Activated CD8-positive, alpha-beta memory T cell treated with anti-CD3 and anti-CD28 coated beads for 1 hour (primary cell): ENCODE results near the gene MAN1A2.

Experiments
- DNase-seq, 2 donors: peaks; one replicate each; pipeline ENCODE4 v3.0.0-alpha.2; 2020; ENCODE audit warnings: low read depth in 1 of 2; ENCODE audit errors: extremely low read depth in 1 of 2

Gene MAN1A2

DNA sequence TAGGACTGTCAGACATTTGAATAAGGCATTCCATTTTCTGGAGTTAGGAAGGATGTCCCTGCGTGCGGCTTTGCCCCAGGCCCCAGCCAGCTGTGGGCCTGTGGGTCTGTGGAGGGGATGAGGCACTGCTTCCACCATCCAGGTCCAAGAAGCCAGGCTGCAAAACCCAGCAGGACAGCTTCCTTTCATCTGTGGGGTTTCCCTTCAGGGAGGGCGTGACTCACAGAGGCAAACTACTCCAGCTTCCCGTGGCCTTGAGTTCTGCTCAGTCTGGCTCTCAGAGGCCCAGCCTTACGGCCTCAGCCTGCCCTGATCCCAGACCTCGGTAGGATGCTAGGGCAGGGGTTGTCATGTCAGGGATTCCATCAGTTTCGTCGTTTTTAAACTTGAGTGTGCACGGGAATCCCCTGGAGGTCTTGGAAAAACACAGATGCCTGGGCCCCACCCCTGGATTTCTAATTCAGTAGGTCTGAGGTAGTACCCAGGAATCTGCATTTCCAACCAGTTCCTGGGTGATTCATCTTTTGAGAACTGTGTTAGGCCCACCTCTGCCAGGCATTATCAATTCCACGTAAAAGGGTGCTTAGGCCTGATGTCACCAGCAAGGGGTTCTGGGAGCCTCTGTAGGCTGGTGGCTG is 206.3 kb downstream of the MAN1A2 start:
- DNase-seq: no peak

DNA sequence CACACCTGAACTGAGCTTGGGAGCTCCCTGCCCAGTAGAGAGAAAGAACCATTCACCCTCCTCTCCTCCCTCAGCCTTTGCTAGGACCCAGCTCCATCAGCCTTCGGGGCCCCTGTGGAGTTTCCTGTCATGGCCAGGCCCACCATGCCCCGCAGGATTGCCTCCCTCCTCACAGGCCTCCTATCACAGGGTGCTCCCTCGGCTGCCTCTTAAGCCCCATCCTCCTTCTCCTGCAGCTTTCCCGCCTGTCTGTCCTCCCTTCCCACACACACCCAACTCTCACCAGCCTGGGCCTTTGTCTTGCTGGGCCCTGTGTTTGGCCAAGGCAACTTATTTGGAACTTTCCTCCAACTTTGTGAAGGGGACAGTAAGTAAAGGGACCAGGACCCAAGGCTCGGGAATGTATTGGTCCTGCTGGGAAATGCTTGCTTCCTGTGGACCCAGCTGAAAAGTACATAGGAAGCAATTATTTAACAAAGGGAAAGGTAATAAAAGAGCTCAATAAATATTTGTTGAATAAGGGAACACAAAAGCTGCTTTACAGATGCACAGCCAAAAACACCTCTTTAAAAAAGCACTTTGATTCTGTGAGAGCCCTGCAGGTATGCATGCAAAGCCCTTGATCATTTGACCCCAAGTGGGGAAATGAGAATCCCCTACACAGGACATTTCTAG is 207.0 kb downstream of the MAN1A2 start:
- no peak for DNase-seq

DNA sequence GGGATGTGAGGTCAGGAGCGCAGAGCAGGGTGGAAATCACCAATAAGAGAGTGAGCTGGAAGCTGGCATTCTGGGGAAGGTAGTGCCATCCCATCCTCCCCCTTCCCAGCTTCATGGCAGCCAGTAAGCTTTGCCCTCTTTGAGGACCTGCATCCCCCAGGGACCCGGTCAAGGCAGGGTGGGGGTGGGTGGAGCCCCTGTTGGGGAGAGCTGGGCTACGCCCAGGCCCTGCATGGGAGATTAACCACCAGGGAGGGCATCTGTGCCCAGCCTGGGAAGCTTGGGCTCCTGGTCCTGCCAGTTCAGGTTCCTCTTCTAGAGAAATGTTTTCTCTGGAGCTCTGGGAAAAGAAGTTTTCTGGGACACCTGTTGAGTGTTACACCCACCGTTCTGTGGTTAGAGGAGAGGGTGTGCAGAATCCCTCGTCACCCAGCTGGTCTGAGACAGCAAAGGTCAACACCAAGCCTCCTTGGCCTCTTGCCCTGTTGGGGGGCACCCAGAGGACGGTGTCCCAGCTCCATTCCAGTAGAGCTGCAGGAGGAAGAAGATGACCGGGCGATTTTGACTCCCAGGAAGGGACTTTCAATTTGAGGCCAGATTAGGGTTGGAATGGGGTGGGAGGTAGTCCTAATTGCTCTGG is 208.5 kb downstream of the MAN1A2 start:
- no peak for DNase-seq

DNA sequence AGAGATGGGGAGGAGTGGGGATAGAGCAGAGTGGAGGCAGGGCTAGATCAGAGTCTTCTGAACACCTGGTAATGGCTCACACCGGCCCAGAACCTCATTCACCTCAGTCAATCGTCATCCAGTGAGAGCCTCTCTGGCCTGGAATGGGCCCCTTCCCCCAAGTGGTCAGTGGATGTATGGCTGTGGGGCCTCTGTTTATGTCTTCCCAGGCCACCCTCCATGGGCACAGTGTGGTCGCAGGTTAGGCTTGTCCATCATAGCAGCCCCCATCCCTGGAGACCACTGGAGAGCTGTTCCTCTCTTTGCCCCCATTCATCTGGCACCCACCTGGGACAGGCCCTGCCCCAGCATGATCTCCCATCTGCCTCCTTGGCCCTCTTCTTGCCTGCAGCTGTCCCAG is 209.0 kb downstream of the MAN1A2 start:
- no peak for DNase-seq

DNA sequence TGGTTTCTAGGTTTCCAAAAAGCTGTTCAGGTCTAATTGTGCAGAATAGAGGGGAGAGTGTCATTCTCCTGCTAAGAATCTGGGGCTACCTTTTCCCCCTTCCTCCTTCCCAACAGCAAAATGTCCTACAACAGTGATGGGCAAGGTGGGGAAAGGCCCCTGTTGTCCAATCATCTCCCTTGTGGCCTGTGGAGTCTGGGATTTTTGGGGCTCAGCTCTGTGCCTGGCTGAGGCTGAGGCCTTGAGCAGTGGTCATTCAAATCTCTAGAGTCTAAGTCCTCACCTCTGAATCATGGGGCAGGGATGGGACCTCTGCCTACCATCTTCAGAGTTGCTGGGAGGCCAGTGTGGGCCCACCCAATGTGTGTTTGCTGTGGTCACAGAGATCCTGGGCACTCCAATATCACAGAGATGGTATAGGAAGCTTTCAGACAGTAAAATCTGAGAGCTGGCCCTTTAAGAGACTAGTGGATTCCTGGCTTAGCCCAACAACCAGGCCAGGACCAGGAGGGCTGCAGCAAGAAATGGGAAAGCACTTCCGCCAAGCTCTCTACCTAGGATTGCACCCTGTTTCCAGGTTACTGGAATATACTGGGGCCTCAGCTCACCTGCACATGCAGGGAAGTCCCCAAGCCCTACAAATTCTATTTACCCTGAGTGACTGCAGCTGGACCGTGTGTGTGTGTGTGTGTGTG is 210.1 kb downstream of the MAN1A2 start:
- DNase-seq: no peak

DNA sequence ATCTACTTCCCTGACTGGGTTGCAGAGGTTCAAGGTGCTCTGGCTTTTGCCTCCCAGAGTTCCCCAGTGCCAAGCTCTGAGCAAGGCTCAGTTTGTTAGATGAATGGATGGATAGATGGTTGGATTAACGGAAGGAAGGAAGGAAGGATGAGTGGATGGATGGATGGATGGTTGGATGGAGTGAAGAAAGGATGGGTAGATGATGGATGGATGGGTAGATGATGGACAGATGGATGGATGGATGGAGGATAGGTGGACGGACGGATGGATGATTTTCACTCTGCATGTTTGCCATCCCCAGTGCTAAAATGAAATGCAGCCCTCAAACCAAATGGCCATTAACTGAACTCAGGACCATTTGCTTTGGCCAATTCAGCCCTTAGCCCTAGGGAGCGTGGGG is 211.2 kb downstream of the MAN1A2 start:
- DNase-seq: no peak
